ENCODE data around the gene WBP2NL. TPM values are rescaled to one million over a fixed set of nuclear protein-coding genes. Genes with fewer than 3 reads are reported as not detected.

WBP2NL gene
- total RNA-seq, 2 experiments from 2014 or later: 1.1 to 1.9 TPM

GRCh38 chr22:41995211-41995610, 3.4 kb upstream of the WBP2NL start:
- Histone ChIP-seq H3K79me2 (ENCODE audit: insufficient read depth, low read depth, low read length) (no peaks in the 10 kb centered on the region), H3K4me2 (ENCODE audit: low read length) (no peak overlapping the region), H3K9me2 (ENCODE audit: insufficient read depth, low read length) (no peaks in the 10 kb centered on the region), H2AFZ (ENCODE audit: low read length) (no peak overlapping the region), H4K20me1 (ENCODE audit: insufficient read depth, low read length) (no peaks in the 10 kb centered on the region), H3K27ac (ENCODE audit: low read depth, low read length, poor library complexity, severe bottlenecking) (no peak overlapping the region), H3K36me3 (ENCODE audit: insufficient read depth, low read length) (no peaks in the 10 kb centered on the region), H3K9me3 (ENCODE audit: low read length) (no peaks in the 10 kb centered on the region), H3K4me3 (ENCODE audit: low read depth, low read length, poor library complexity, severe bottlenecking) (no peak overlapping the region), H3K4me1 (ENCODE audit: insufficient read depth, low read length, poor library complexity, severe bottlenecking) (peaks cover 8% of the 10 kb centered on the region)
- intact Hi-C loops (cut with micrococcal nuclease; ENCODE audit: unreplicated experiment): no loop called here
- BruUV-seq (replicated peaks): no TSS peak
- ChIA-PET POLR2A (interaction anchor here (0.5 kb wide), 1 partner anchor 24 kb away, joined by 3 read pairs; no protein-coding TSS in a partner anchor), CTCF (ENCODE audit: unreplicated experiment) (no interaction called here)
- no peak for DNase-seq (ENCODE audit: low spot score)
- TF ChIP-seq EZH2phosphoT487 (IDR thresholded peaks at IDR 0.05; ENCODE audit: borderline replicate concordance, low read depth, low read length): no peak
- TF ChIP-seq CTCF (conservative IDR thresholded peaks at IDR 0.05; ENCODE audit: low read length): no peak

GRCh38 chr22:41996826-41997225, 1.8 kb upstream of the WBP2NL start:
- Histone ChIP-seq H3K36me3 (ENCODE audit: insufficient read depth, low read length) (no peaks in the 10 kb centered on the region), H3K79me2 (ENCODE audit: insufficient read depth, low read depth, low read length) (no peaks in the 10 kb centered on the region), H3K27ac (ENCODE audit: low read depth, low read length, poor library complexity, severe bottlenecking) (no peak overlapping the region), H3K4me1 (ENCODE audit: insufficient read depth, low read length, poor library complexity, severe bottlenecking) (peaks cover 8% of the 10 kb centered on the region), H4K20me1 (ENCODE audit: insufficient read depth, low read length) (no peaks in the 10 kb centered on the region), H3K9me2 (ENCODE audit: insufficient read depth, low read length) (no peaks in the 10 kb centered on the region), H2AFZ (ENCODE audit: low read length) (no peak overlapping the region), H3K4me3 (ENCODE audit: low read depth, low read length, poor library complexity, severe bottlenecking) (no peak overlapping the region), H3K9me3 (ENCODE audit: low read length) (no peaks in the 10 kb centered on the region), H3K4me2 (ENCODE audit: low read length) (no peak overlapping the region)
- DNase-seq (ENCODE audit: low spot score): no peak
- POLR2A ChIA-PET: no interaction called here
- no TSS peak for BruUV-seq (replicated peaks)
- TF ChIP-seq CTCF (conservative IDR thresholded peaks at IDR 0.05; ENCODE audit: low read length): no peak
- TF ChIP-seq EZH2phosphoT487 (IDR thresholded peaks at IDR 0.05; ENCODE audit: borderline replicate concordance, low read depth, low read length): no peak
- CTCF ChIA-PET (ENCODE audit: unreplicated experiment): no interaction called here
- intact Hi-C loops (cut with micrococcal nuclease; ENCODE audit: unreplicated experiment): no loop called here

- Histone ChIP-seq H3K36me3 (ENCODE audit: insufficient read depth, low read length) (no peaks in the 10 kb centered on the region), H4K20me1 (ENCODE audit: insufficient read depth, low read length) (no peaks in the 10 kb centered on the region), H2AFZ (ENCODE audit: low read length) (no peak overlapping the region), H3K4me3 (ENCODE audit: low read depth, low read length, poor library complexity, severe bottlenecking) (no peak overlapping the region), H3K4me2 (ENCODE audit: low read length) (no peak overlapping the region), H3K4me1 (ENCODE audit: insufficient read depth, low read length, poor library complexity, severe bottlenecking) (peaks cover 8% of the 10 kb centered on the region), H3K9me3 (ENCODE audit: low read length) (no peaks in the 10 kb centered on the region), H3K9me2 (ENCODE audit: insufficient read depth, low read length) (no peaks in the 10 kb centered on the region), H3K79me2 (ENCODE audit: insufficient read depth, low read depth, low read length) (no peaks in the 10 kb centered on the region), H3K27ac (ENCODE audit: low read depth, low read length, poor library complexity, severe bottlenecking) (no peak overlapping the region)
- no peak for TF ChIP-seq CTCF (conservative IDR thresholded peaks at IDR 0.05; ENCODE audit: low read length)
- TF ChIP-seq EZH2phosphoT487 (IDR thresholded peaks at IDR 0.05; ENCODE audit: borderline replicate concordance, low read depth, low read length): no peak
- POLR2A ChIA-PET: no interaction called here
- intact Hi-C loops (cut with micrococcal nuclease; ENCODE audit: unreplicated experiment): no loop called here
- BruUV-seq (replicated peaks): no TSS peak
- CTCF ChIA-PET (ENCODE audit: unreplicated experiment): no interaction called here
- no peak for DNase-seq (ENCODE audit: low spot score)
These were observed 1.9 kb downstream of the WBP2NL start for GRCh38 chr22:42000466-42000865.
